HG03354 (cell line): ENCODE data around the gene EMC10.

Source experiments
- ATAC-seq: cut with Tn5 transposase; IDR thresholded peaks from one replicate; pipeline ENCODE4 v1.9.1; 2021; ENCODE audit warnings: mild to moderate bottlenecking; ENCODE audit not compliant: unreplicated experiment, poor library complexity, severe bottlenecking

The EMC10 gene

DNA sequence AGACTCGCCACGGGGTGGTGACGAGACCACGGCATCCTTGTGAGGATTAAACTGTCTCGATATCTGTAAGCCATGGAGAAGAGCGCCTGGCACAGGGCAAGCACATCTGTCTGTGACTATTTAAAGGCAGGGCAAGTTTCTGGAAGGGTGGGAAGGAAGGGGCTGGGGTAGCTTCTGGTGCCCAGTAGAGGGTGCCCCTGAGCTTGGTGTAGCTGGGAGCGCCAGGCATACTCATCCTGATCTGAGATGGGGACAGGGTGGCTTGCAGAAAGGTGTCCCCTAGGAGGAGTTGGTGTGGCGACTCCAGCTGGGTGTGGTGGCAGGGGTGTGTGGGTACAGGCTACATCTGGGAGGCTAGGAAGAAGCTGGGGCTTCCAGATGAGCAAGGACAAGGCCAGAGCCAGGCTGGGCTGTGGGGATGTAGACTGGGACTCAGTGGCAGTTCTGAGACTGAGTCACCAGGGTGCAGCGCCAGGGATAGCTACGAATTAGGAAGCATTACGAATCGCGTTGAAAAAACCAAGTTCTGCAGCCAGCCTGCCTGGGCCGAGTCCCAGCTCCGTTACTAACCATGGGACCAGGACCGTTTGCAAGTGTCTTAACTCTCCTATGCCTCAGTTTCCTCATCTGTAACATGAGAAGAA, 60.5 kb downstream of the EMC10 start:
- no peak for ATAC-seq

DNA sequence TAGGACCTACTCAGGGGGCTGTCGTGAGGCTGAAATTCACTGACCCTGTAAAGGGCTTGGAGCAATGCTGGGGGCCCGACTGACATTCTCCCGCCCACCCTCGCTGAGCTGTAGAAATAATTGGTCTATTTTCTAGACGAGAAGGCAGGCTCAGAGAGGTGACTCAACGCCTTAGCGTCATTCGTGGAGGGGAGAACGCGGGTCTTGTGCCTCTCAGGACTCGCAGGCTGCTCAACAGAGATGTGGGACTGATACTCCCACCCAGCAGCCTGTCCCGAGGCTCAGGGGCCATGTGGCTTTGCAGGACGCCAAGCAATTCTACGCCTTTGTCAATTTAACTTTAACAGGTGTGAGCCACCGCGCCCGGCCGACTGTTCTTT, 61.0 kb downstream of the EMC10 start:
- ATAC-seq = no peak

DNA sequence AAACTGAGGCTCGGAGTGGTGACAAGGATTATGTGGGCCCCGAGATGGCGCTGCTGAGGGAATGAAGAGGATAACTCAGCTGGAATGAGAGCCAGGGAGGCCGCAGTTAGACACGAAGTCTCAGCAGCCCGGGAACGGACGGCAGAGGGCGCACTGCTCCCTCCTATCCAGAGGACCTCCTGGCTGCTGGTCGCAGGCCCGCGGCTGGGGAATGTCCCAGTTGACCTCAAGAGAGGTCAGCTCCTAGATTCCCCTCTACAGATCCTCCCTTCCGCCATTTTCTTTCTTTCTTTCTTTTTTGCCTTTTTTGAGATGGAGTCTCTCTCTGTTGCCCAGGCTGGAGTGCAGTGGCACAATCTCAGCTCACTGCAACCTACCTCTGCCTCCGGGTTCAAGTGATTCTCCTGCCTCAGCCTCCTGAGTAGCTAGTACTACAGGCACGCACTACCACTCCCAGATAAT, 61.5 kb downstream of the EMC10 start:
- ATAC-seq = no peak
